Erythroblast (primary cell): Measurements from ENCODE around the gene GFOD1.

Source experiments
- GATA1 ChIP-seq: IDR thresholded peaks from 2 replicates; pipeline ENCODE4 v1.6.1; 2011; ENCODE audit warnings: low read depth, mild to moderate bottlenecking, control low read depth, low read length, moderate library complexity
- POLR2A ChIP-seq: IDR thresholded peaks from 2 replicates; pipeline ENCODE4 v1.6.1; 2011; ENCODE audit warnings: mild to moderate bottlenecking, low read length

GRCh38 chr6:13504611-13505344 lies 17.4 kb upstream of the GFOD1 start:
- TF ChIP-seq POLR2A (no peak), GATA1 (no peak)
